Renal cortex interstitium (tissue), 11 donors: ENCODE measurements around the gene ERVK3-1. TPM values are rescaled to one million over a fixed set of nuclear protein-coding genes. Genes with fewer than 3 reads are reported as not detected.

ENCODE experiments used
- DNase-seq, 11 donors: peaks; one replicate each; pipeline ENCODE4 v3.0.0-alpha.2; 2013; ENCODE audit warnings: low read depth in 9 of 11, low spot score in 4 of 11; ENCODE audit errors: extremely low read depth in 1 of 11
- polyA plus RNA-seq, 3 donors: library from polyadenylated mRNA; unstranded; fragments of 120-200 nt; gene quantifications; one replicate each; pipeline ENCODE4 v1.2.1, GENCODE V29; 2013; ENCODE audit not compliant: insufficient read length in 3 of 3

ERVK3-1 gene
- polyA plus RNA-seq, 3 donors: 46.6 to 58.0 (median 53.8) TPM

- DNase-seq: no peak
Observed at GRCh38 chr19:58351990-58352755, 47.0 kb downstream of the ERVK3-1 start.

- no peak for DNase-seq
Observed at GRCh38 chr19:58352760-58353671, 47.8 kb downstream of the ERVK3-1 start, which contains the start of gene A1BG. Gene A1BG (minus strand): TSS chr19:58353492. CDS start chr19:58353437, 55 bp downstream.

DNA sequence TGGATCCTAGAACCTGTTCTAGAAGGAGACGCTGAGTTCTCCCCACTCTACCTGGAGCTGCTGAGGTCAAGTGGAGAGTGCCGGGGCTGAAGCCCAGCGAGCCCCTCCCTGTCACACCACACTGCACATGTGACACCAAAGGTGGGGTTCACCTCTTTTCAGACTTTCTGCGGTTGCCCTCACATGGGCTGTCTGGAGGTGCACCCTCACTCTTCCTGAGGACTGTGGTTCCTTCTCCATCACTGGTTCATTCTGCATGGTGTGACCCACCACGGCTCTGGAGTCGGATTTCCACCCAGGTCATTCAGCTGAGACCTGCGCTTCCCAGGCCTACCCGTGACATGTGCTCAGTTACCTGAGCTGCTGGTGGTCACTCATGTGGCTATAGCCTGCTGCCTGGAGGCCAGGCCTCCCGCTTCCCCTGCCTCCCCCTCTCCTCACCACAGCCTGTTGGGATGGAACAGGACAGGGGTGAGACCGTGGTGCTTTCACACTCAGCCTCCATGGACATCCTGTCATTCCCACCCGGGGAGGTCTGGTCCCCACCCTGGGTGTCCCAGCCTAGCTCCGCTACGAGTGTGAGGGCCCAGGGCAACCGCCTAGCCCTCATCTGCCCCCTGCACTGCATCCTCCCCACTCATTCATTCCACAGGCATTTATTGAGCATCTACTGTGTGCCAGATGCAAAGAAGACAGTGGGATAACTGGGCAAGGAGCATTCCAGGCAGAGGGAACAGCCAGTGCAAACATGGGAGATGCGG is 48.7 kb downstream of the ERVK3-1 start:
- no peak for DNase-seq

DNA sequence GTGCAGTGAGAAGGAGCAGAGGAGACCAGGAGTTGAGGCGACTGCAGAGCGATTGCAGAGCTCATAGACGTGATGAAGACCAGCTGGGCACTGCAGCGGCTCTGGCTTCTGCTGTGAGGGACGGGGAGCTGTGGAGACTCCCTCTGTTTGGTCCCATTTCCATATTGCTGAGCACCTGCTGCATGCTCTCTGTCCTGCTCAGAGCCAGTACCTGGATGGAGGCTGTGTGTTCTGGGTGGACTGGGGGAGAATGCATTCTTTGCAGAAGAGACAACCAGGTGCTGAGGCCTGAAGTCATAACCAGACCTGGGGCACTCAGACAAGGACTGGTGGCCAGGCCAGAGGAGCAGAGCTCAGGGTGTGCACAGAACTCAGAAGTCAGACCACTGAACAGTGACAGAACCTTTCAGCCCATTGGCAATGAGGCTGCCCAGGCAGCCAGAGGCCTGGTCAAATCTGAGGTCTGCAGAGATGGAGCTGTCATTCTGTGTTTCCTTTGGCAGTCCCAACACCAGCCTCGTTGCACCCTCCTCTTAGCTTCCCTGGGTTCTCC is 49.4 kb downstream of the ERVK3-1 start:
- no peak for DNase-seq

- DNase-seq: no peak
Observed at GRCh38 chr19:58355215-58355796, 50.1 kb downstream of the ERVK3-1 start.

DNA sequence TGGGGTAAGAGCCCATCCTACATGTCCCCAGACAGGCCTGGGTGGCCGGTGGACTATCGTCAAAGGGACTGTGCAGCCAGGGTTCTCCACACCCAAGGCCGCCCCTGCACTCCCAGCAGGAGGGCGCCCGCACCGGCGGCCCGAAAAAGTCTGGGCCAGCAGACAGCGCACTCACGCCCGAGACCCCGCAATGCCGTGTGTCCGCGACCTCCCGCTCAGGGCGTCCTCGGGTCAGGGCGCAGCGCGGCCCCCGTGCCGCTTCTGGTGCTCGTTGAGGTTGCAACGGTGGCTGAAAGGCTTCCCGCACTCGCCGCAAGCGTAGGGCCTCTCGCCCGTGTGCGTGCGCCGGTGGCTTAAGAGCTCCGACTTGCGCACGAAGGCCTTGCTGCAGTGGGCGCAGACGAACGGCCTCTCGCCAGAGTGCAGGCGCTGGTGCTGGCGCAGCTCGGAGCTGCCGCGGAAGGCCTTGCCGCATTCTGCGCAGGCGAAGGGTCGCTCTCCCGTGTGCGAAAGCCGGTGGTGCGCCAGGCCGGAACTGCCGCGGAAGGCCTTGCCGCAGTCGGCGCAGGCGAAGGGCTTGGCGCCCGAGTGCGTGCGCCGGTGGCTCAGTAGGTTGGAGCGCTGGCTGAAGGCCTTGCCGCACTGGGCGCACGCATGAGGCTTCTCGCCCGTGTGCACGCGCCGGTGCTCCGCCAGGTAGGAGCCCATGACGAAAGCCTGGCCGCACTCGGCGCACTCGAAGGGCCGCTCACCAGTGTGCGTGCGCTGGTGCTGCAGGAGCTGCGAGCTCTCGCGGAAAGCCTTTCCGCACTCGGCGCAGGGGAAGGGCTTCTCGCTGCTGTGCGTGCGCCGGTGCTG is 51.0 kb downstream of the ERVK3-1 start:
- DNase-seq: peak in 5 of 11 donors; percentile 18 to 40 (median 36)

DNA sequence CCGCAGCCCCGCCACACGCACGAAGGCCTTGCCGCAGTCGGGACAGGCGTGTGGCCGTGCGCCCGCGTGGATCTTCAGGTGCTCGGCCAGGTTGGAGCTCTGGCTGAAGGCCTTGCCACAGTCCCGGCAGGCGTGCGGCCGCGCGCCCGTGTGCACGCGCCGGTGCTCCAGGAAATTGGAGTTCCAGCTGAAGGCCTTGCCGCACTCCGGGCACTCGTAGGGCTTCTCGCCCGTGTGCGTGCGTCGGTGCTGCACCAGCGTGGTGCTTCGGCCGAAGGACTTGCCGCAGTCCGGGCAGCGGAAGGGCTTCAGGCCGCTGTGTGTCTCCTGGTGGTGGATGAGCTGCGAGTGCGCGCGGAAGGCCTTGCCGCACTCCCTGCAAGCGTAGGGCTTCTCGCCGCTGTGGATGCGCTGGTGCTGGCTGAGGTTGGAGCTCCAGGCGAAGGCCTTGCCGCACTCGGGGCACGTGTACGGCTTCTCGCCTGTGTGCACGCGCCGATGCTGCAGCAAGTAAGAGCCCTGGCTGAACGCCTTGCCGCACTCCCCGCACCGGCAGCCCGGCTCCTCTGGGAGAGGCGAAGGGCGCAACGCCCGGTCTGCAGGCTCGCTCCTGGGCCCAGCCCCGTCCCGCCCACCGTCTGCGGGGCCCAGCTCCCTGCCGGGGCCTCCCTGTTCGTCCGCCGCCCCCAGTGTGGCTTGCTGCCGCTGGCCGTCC is 51.7 kb downstream of the ERVK3-1 start:
- DNase-seq: peak in 2 of 11 donors; percentile 12 to 32

- no peak for DNase-seq
Observed at GRCh38 chr19:58357481-58358145, 52.4 kb downstream of the ERVK3-1 start.

- no peak for DNase-seq
Observed at GRCh38 chr19:58361900-58362271, 56.7 kb downstream of the ERVK3-1 start.

DNA sequence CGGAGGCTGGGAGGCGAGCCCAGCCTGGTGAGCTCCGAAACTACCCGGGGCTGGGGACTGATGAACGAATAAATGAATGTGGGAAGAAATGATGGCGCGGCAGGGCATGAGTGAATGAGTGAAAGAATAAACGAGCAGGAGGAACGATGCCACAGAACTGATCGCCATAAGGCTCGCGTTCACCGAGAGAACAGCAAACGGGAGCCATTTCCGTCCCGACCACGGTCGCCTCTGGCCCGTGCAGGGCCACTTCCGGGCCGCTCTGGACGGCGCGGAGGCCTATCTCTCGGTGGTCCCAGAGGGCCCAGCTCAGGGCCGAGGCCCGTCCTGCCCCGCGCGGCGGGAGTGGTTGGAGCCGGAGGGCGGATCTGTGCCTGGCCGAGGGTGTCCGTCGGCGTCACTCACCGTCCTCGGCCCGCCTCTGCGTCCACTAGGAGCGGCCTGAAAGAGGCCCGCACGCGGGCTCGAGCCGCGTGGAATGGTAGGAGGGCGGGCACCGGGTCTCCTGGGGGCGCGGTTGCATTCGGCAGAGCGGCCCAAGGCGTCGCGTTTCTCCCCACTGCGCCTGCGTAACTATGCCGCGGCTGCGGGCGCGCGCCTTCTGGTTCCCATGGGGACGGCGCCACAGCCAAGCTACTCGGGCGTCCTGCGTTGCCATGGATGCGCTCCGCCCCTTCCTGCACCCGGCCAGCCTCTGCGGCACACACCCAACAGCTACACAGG is 57.3 kb downstream of the ERVK3-1 start, which contains the start of gene ZNF497:
TSS of gene ZNF497 (minus strand) at position 480 of the 723 bp plus-strand sequence. CDS start 5,116 bp downstream, outside the sequence.
- peak; percentile 88 to 95 (median 93) for DNase-seq

DNA sequence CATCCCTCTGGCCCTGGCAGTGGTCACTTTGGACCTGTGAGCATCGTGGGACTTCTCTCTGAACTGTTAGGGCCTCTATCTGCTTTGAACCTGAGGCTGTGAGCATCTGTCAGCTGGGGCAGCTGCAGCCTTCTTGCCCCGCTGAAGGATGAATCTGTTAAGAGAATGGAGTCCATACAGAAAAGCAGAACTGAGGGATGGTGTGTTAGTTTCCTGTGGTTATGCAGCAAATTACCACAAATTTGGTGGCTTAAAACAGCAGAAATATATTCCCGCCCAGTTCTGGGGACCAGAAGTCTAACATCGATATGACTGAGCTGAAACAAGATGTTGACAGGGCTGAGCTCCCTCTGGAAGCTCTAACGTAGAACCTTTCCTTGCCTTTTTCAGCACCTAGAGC is 59.0 kb downstream of the ERVK3-1 start:
- no peak for DNase-seq

Other genes with a start within 250 kb of the ERVK3-1 start
- 10 to 100 TPM; 21.8 to 30.3 (median 21.8) TPM for gene ZNF135, start 246.1 kb upstream of the ERVK3-1 start, polyA plus RNA-seq
- gene ZSCAN18, start 207.1 kb upstream of the ERVK3-1 start, polyA plus RNA-seq: 100 to 1,000 TPM in 1 of 3 donors, 10 to 100 TPM in 2; 79.0 to 116 (median 98.4) TPM
- gene ZNF329, start 154.6 kb upstream of the ERVK3-1 start, polyA plus RNA-seq: 10 to 100 TPM; 21.5 to 26.0 (median 23.7) TPM
- 10 to 100 TPM; 18.2 to 27.0 (median 19.7) TPM for gene ZNF274, start 122.3 kb upstream of the ERVK3-1 start, polyA plus RNA-seq
- gene ZNF544, start 76.5 kb upstream of the ERVK3-1 start, polyA plus RNA-seq: 10 to 100 TPM; 36.9 to 45.9 (median 38.1) TPM
- 1 to 10 TPM; 7.3 to 8.7 (median 7.6) TPM for gene ZNF8, start 26.4 kb upstream of the ERVK3-1 start, polyA plus RNA-seq
- gene ZSCAN22, start 21.6 kb downstream of the ERVK3-1 start, polyA plus RNA-seq: 1 to 10 TPM; 3.6 to 3.8 (median 3.6) TPM
- 1 to 10 TPM in 2 of 3 donors, under 1 TPM in 1; 0.45 to 2.0 (median 1.5) TPM for gene A1BG, start 48.1 kb downstream of the ERVK3-1 start, polyA plus RNA-seq
- gene ZNF497, start 57.4 kb downstream of the ERVK3-1 start, polyA plus RNA-seq: 1 to 10 TPM; 3.7 to 6.2 (median 5.2) TPM
- gene ZNF837, start 75.7 kb downstream of the ERVK3-1 start, polyA plus RNA-seq: 1 to 10 TPM; 3.3 to 6.0 (median 4.5) TPM
- 1,000 to 10,000 TPM in 2 of 3 donors, 100 to 1,000 TPM in 1; 862 to 1,069 (median 1,060) TPM for gene RPS5, start 81.9 kb downstream of the ERVK3-1 start, polyA plus RNA-seq
- gene RNF225, start 90.3 kb downstream of the ERVK3-1 start, polyA plus RNA-seq: not detected
- 10 to 100 TPM; 13.3 to 15.0 (median 13.3) TPM for gene ZNF584, start 103.3 kb downstream of the ERVK3-1 start, polyA plus RNA-seq
- gene ZNF132, start 134.8 kb downstream of the ERVK3-1 start, polyA plus RNA-seq: 10 to 100 TPM; 14.0 to 17.0 (median 14.1) TPM
- gene ZNF324B, start 146.2 kb downstream of the ERVK3-1 start, polyA plus RNA-seq: 1 to 10 TPM; 5.2 to 7.4 (median 7.3) TPM
- 10 to 100 TPM in 2 of 3 donors, 1 to 10 TPM in 1; 7.3 to 11.5 (median 10.6) TPM for gene ZNF324, start 161.7 kb downstream of the ERVK3-1 start, polyA plus RNA-seq
- 10 to 100 TPM; 11.7 to 19.5 (median 17.7) TPM for gene ZNF446, start 171.0 kb downstream of the ERVK3-1 start, polyA plus RNA-seq
- 10 to 100 TPM in 2 of 3 donors, 1 to 10 TPM in 1; 7.8 to 13.4 (median 11.5) TPM for gene SLC27A5, start 206.6 kb downstream of the ERVK3-1 start, polyA plus RNA-seq
- 10 to 100 TPM in 2 of 3 donors, 1 to 10 TPM in 1; 8.7 to 15.0 (median 14.4) TPM for gene ZBTB45, start 214.4 kb downstream of the ERVK3-1 start, polyA plus RNA-seq
- 100 to 1,000 TPM; 672 to 838 (median 719) TPM for gene TRIM28, start 238.7 kb downstream of the ERVK3-1 start, polyA plus RNA-seq
- 100 to 1,000 TPM; 108 to 132 (median 128) TPM for gene CHMP2A, start 249.7 kb downstream of the ERVK3-1 start, polyA plus RNA-seq